SK-N-SH (cell line): Measurements from ENCODE around the gene ADAM20. TPM values are rescaled to one million over a fixed set of nuclear protein-coding genes. Genes with fewer than 3 reads are reported as not detected.

Experiments
- polyA plus RNA-seq, 3 experiments: library from polyadenylated mRNA; depleted of rRNA; stranded (reverse); fragments of >200 nt; gene quantifications; 2 replicates each; pipeline ENCODE4 v1.2.3, GENCODE V29; 2012
- small RNA-seq, 7 experiments: library from RNA; depleted of rRNA; stranded (forward); fragments of <200 nt; gene quantifications; one replicate each; pipeline ENCODE3, GENCODE V24; 2012

ADAM20 gene
- polyA plus RNA-seq, 1 of the 3 experiments (the other 2 are of a cell fraction), result 0.15 TPM

Small RNAs within 50 kb of the gene (small RNA-seq; reads per million reads assigned to genes)
- gene RNU6-659P, result 0 reads per million in 7 experiments

Other genes with a start within 250 kb of the ADAM20 start
- 24.4 and 27.7 TPM in 2 replicates for gene COX16, start 175.3 kb downstream of the ADAM20 start, polyA plus RNA-seq (2012; rRNA removed)
- gene SYNJ2BP, start 117.9 kb downstream of the ADAM20 start, polyA plus RNA-seq (2012; rRNA removed), result 12.4 and 20.5 TPM in 2 replicates
- gene ADAM21, start 82.8 kb downstream of the ADAM20 start, polyA plus RNA-seq (2012; rRNA removed), result 1.6 and 3.1 TPM in 2 replicates
- 24.2 and 31.1 TPM in 2 replicates for gene MED6, start 65.7 kb upstream of the ADAM20 start, polyA plus RNA-seq (2012; rRNA removed)
- 0.29 and 0.33 TPM in 2 replicates for gene TTC9, start 106.9 kb upstream of the ADAM20 start, polyA plus RNA-seq (2012; rRNA removed)